GM18867 (cell line): ENCODE data around the gene CREB5.

ENCODE experiments used
- ATAC-seq: cut with Tn5 transposase; IDR thresholded peaks from one replicate; pipeline ENCODE4 v1.9.1; 2021; ENCODE audit warnings: mild to moderate bottlenecking, moderate library complexity; ENCODE audit not compliant: unreplicated experiment

CREB5 gene

GRCh38 chr7:28729281-28729680, 317.0 kb downstream of the CREB5 start:
- no peak for ATAC-seq

GRCh38 chr7:28729727-28730126, 317.4 kb downstream of the CREB5 start:
- no peak for ATAC-seq

GRCh38 chr7:28731092-28731658, 318.9 kb downstream of the CREB5 start:
- no peak for ATAC-seq

- ATAC-seq = no peak
Observed at GRCh38 chr7:28732071-28732869, 320.0 kb downstream of the CREB5 start.

- no peak for ATAC-seq
Observed at GRCh38 chr7:28733035-28733434, 320.7 kb downstream of the CREB5 start.

- ATAC-seq = no peak
Observed at GRCh38 chr7:28738412-28738811, 326.1 kb downstream of the CREB5 start.

GRCh38 chr7:28739128-28739527, 326.8 kb downstream of the CREB5 start:
- ATAC-seq = no peak

GRCh38 chr7:28739826-28740225, 327.5 kb downstream of the CREB5 start:
- ATAC-seq = no peak

- ATAC-seq = no peak
Observed at GRCh38 chr7:28744951-28745350, 332.6 kb downstream of the CREB5 start.

GRCh38 chr7:28745351-28745750, 333.0 kb downstream of the CREB5 start:
- ATAC-seq = no peak

GRCh38 chr7:28747404-28747803, 335.1 kb downstream of the CREB5 start:
- ATAC-seq = no peak

- ATAC-seq = no peak
Observed at GRCh38 chr7:28747854-28748253, 335.5 kb downstream of the CREB5 start.

- no peak for ATAC-seq
Observed at GRCh38 chr7:28748346-28748745, 336.0 kb downstream of the CREB5 start.

- peak; percentile 91 for ATAC-seq
Observed at GRCh38 chr7:28748933-28749584, 336.7 kb downstream of the CREB5 start.

GRCh38 chr7:28749638-28750037, 337.3 kb downstream of the CREB5 start:
- ATAC-seq = no peak

- ATAC-seq = no peak
Observed at GRCh38 chr7:28750981-28751380, 338.7 kb downstream of the CREB5 start.

GRCh38 chr7:28753613-28754012, 341.3 kb downstream of the CREB5 start:
- ATAC-seq = no peak

GRCh38 chr7:28754027-28754426, 341.7 kb downstream of the CREB5 start:
- peak; percentile 75 for ATAC-seq

- peak; percentile 8 for ATAC-seq
Observed at GRCh38 chr7:28754447-28754846, 342.1 kb downstream of the CREB5 start.

GRCh38 chr7:28755255-28755654, 342.9 kb downstream of the CREB5 start:
- no peak for ATAC-seq

- no peak for ATAC-seq
Observed at GRCh38 chr7:28758186-28758585, 345.9 kb downstream of the CREB5 start.

- ATAC-seq = no peak
Observed at GRCh38 chr7:28759475-28759971, 347.2 kb downstream of the CREB5 start.
